ENCODE results near the gene KIAA1549. TPM values are rescaled to one million over a fixed set of nuclear protein-coding genes. Genes with fewer than 3 reads are reported as not detected.
"Not testable (repeated sequence)": the region's sequence is repeated elsewhere in the genome, so short reads cannot be mapped to it uniquely, and the experiment has no call there.

KIAA1549 gene
- total RNA-seq: 2.5 TPM
- long read RNA-seq, partial matches to known transcripts: 1 of 3 reads
- long read RNA-seq, other reads (novel, unspliced or antisense): 2 of 3 reads

DNA sequence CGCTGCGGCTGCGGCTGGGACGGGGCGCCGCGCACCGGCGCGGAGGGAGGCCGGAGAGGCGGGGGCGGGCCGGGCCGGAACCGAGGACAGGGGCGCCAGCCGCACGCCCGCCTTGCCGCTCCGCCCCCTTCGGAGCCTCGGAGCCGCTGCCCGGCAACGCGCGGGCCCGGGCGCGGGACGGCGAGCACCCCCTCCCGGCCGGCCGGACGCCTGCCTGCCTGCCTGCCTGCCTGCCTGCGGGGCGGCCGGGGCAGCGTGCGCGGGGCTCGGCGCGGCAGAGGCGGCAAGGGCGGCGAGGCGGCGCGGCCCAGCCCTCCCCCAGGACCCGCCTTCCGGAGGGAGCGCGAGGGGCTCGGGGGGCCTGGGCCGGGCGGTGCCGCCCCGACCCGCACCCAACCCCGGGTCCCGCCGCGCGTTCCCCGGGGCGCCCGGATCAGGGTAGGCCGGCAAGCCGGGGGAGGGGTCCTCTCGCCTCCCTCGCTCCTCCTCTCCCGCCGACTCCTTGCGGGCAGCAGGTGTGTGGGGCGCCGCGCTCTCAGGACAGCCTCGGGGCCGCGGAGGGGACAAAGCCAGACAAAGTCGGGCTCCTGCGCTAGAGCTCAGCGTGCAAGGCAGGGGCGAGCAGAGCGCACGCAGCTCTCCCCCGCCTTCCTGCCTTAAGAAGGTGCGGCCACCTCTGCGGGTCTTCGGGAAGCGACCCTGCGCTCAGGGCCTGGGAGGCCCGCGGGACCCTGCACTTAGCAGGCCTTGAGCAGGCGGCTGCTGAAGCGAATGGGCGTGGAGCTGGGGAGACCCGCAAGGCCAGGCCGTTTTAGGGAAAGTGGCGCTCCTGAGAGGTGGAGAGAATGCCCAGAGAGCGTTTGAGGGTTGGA lies at the start of gene KIAA1549:
Gene KIAA1549 (minus strand): TSS at position 58 of the 872 bp plus-strand sequence. CDS start 120 bp downstream, outside the sequence.
- intact Hi-C loops (cut with micrococcal nuclease): no loop called here
- DNase-seq: peak; percentile 82
- peak; percentile 96 for ATAC-seq

- ATAC-seq (no peak), DNase-seq (no peak)
- intact Hi-C loops (cut with micrococcal nuclease): no loop called here
Measured at GRCh38 chr7:139029353-139029752, 48.2 kb upstream of the KIAA1549 start.

DNA sequence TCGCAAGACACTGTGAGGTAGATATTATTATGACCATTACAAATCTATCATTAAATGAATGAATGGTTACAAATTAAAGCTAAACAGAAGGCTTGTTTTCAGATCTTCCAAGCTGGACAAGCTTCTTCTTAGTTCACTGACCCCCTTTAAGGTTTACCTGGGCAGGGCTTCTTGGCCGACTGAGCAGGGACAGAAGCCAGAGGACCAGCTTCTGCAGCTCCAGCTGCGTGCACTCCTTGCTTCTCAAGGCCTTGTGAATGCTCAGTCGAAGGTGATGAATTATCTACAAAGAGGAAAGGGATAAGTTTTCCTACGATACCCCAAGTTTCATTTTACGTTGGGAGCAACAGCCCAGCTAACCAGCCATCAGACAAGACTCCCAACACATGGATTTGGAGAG lies 45.4 kb upstream of the KIAA1549 start:
- intact Hi-C loops (cut with micrococcal nuclease): no loop called here
- DNase-seq (no peak), ATAC-seq (no peak)

- DNase-seq; ATAC-seq; intact Hi-C loops (cut with micrococcal nuclease): not testable (repeated sequence)
Measured at GRCh38 chr7:139025861-139026260, 44.7 kb upstream of the KIAA1549 start.

GRCh38 chr7:139023076-139023475 lies 41.9 kb upstream of the KIAA1549 start:
- ATAC-seq: no peak
- no peak for DNase-seq
- intact Hi-C loops (cut with micrococcal nuclease): no loop called here

DNA sequence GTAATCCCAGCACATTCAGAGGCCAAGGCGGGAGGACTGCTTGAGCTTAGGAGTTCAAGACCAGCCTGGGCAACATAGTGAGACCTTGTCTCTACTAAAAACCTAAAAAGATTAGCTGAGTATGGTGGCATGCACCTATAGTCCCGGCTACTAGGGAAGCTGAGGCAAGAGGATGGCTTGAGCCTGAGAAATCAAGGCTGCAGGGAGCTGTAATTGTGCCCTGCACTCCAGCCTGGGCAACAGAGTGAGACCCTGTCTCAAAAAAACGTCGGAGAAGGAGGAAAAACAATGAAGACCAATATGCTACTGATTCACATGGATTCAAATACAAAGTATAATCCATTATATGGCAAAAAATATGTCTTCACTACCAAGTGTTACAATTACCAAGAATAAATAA lies 41.1 kb upstream of the KIAA1549 start:
- DNase-seq (no peak), ATAC-seq (no peak)
- intact Hi-C loops (cut with micrococcal nuclease): no loop called here

GRCh38 chr7:139018910-139019309 lies 37.7 kb upstream of the KIAA1549 start:
- intact Hi-C loops (cut with micrococcal nuclease): no loop called here
- DNase-seq: no peak
- ATAC-seq: no peak

DNA sequence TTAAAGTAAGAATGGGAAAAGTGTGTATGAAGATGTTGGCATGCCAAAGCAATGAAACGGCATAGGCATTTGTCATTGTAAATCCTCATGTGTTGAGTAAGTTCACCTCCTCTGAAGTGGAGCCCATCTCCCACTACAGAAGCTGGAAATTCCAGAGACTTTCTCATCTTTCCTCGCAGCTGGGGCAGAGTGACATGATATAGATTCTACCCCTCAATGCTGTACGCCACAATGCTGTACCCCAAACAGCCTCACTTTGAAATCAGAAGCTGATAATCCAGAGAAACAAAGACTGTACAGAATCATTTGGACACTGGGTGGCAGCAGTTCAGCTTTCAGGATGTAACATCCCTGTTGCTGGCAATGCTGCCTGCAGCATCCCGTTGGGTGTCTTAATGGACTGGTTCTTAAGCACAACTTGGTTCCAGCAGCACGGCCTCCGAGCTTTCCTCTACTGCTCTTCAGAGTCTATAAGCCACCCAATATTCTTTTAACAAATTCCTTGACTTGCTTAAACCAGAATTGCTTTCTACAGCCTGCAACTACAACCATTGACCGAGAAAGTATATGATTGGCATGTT lies 35.8 kb upstream of the KIAA1549 start:
- ATAC-seq (peak; percentile 78), DNase-seq (peak; percentile 59)
- intact Hi-C loops (cut with micrococcal nuclease): loop anchor here (2.0 kb wide), 1 partner anchor 58 kb away; no protein-coding TSS in a partner anchor

GRCh38 chr7:139011373-139011772 lies 30.2 kb upstream of the KIAA1549 start:
- DNase-seq (no peak), ATAC-seq (no peak)
- intact Hi-C loops (cut with micrococcal nuclease): no loop called here

DNA sequence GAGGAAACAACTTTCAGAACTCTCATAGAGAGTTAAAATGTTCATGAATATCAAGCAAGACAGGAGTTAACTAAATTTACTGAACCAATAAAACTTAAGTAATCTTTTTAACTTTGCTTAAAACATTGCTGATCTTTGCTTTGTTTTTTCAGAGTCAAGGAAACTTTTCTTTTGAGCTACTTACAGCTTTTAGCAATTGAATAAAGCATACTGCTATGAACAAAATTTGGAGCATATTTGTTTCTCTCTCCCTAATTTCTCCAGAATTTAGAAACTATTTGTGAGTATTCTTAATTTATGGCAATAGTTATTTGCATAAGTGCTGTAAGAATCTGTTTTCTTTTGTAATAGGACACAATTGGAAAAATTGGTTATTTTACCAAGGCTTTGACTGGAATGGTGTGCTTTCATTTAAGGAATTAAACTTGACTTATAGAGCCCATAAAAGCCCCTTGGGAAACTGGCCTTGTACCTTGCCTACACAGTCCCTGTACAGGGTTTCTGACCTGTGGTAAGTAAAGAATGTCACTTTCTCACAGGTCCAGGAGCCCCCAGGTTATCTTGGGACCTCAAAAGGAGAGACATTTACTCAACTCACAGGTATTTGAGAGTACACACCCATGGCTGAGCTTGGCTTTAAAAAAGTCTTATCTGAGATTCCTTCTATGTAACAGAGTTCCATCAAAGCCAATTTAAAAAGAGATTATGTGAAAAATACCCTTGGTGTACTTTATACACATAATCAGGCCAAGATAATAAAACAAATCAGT lies 23.3 kb upstream of the KIAA1549 start:
- DNase-seq: no peak
- no peak for ATAC-seq

DNA sequence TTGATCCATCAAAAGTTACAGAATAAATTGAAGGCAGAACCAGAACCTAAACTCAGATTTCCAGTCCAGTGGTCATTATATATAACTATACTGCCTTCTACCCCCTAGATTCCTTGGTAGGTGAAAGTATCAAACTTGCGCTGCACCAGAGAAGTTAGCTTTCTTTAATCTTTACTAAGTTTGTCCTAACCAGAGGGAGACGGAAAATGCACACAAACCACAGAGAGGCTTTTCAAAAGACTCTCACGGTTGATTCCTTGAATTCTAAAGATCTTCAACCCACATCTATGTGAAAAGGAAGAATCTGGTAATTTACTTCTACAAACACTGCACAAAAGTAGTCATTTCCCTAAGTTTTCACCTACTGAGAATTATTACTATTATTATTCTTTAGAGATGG lies 18.2 kb upstream of the KIAA1549 start:
- no peak for DNase-seq
- no peak for ATAC-seq
- intact Hi-C loops (cut with micrococcal nuclease): no loop called here

More for the DNA sequence above, 23.3 kb upstream of the KIAA1549 start:
- intact Hi-C loops (cut with micrococcal nuclease): no loop called here

DNA sequence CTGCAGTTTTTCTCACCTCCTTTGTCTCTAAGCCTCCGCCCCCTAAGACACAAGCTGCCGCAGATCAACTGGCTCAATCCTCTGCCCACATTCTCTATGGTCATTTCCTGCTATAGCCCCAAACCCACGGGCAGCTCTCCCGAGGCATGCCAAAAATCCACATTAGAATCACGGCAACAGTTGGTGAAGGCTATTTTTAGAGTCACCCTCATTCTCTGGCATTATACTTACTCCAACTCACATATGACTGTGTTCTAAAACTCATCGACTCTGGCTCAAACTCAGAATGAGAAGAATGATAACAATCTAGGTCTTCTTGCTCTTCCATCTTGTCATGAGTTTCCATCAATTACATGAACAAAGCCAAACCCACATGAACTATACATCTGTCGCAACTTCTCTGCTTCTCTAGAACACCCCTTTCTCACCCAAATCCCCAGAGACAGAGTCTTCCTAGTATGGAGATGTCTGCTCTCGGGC lies 10.9 kb upstream of the KIAA1549 start:
- DNase-seq (no peak), ATAC-seq (peak; percentile 47)
- intact Hi-C loops (cut with micrococcal nuclease): no loop called here

- no peak for DNase-seq
- no peak for ATAC-seq
- intact Hi-C loops (cut with micrococcal nuclease): no loop called here
Measured at GRCh38 chr7:138987686-138988085, 6.5 kb upstream of the KIAA1549 start.

- intact Hi-C loops (cut with micrococcal nuclease): no loop called here
- ATAC-seq (no peak), DNase-seq (no peak)
Measured at GRCh38 chr7:138982204-138982623, 1.0 kb upstream of the KIAA1549 start.

DNA sequence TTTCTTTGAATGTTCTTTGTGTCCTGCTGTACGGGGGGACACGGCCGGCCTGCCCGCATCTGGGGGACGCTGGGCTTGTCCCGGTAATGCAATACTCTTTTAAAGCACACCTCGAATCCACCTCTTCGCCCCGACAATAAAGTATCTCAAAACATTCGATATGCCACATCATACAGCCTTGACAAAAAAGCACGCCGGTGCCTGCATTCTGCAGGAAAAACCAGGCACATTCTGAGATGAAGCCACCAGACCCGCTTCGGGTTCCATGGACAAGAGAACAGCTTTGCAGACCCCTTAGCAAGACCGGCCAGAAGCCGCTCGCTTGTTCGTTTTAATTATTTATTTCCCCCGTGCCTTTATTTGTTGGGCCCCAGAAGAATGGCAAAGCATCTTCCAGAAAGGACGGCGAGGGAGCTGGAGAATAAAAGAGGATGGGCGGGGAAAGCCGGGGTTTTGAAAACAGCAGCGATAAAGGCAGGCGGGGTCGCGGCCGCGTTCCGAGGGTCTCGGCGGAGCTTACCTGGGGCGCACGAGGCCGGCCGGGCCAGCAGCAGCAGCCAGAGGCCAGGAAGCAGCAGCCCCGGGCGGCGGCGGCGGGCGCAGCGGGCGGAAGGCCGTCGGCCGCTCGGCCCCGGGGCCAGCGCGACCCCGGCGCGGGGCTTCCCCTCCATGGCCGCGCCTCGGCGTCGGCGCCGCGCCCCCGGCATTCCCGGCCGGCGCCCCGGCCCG lies 462 bp downstream of the KIAA1549 start:
- intact Hi-C loops (cut with micrococcal nuclease): no loop called here
- ATAC-seq: no peak
- DNase-seq: no peak

DNA sequence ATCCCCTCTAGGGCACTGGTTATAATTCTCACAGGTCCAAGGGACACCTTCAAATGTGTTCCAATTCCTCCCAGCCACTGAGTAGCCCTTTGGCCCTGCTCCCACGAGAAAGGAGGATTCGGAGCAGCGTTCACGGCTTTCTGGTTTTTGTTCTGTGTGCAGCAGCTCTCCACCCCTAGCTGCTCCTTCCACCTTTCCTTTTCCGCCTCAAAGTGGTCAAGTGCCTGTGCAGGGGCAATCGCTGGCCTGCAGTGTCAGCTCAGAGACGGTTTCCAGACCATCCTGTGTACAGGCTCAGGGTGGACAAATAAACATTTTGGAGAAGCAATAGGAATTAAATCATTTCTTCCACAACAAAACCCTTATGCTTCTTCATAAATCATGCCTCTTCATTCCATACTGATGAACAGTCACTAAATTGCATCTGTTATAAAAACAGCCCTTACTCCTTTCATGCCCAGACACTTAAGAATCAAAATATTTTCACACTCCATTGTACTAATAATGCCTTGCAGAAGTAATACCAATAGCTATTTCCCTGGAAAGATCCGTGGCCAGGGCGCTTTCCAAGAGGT lies 1.1 kb downstream of the KIAA1549 start:
- intact Hi-C loops (cut with micrococcal nuclease): no loop called here
- no peak for DNase-seq
- ATAC-seq: no peak

DNA sequence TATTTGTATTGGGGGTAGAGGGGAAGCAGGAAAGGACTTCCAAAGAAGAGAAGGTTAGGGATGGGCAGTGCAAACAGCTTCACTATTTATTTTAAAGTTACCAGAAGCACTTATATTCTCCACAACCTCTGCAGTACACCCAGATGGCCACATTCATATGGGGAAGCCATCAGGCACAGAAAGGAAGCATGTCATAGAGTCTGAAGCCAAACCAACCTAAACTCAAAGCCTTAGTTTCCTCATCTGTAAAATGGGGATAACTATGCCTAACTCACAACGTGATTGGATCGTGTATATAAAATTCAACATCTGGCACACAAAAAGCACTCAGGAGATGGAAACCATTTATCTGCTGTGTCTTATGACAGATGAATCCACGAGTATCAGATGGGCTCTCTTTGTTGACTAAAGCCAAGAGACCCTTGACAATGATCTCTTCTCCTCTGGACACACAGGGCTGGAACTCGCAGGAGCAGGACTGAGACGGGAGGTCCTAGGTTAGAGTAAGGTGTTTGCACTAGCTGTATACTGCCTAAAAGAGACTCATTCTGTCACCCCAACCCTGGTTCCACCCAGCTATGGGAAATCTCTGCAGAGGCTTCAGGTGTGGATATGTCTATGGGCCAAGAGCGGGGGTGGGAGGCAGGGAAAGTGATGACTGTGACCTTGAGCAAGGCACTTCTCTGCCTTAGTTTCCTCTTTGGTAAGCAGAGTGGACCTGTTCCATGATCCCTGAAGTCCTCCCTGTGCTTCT lies 1.8 kb downstream of the KIAA1549 start:
- intact Hi-C loops (cut with micrococcal nuclease): no loop called here
- DNase-seq (no peak), ATAC-seq (no peak)

Measured in left ventricle myocardium superior (tissue), 1 donor.